Hepatocyte (in vitro differentiated cells): Measurements from ENCODE around the gene NAV3.

ENCODE experiments used
- EZH2 ChIP-seq: fragments of 200-600 bp; sonication (generic); IDR thresholded peaks from 2 replicates; pipeline ENCODE4 v1.6.1; 2016; ENCODE audit warnings: antibody characterized with exemption, mild to moderate bottlenecking, borderline replicate concordance
- TF ChIP-seq, protein P1 (sequence below): fragments of 200-600 bp; sonication (generic); IDR thresholded peaks from 2 replicates; pipeline ENCODE4 v1.5.1; 2016; ENCODE audit warnings: antibody characterized with exemption, mild to moderate bottlenecking; ENCODE audit not compliant: poor library complexity

DNA sequence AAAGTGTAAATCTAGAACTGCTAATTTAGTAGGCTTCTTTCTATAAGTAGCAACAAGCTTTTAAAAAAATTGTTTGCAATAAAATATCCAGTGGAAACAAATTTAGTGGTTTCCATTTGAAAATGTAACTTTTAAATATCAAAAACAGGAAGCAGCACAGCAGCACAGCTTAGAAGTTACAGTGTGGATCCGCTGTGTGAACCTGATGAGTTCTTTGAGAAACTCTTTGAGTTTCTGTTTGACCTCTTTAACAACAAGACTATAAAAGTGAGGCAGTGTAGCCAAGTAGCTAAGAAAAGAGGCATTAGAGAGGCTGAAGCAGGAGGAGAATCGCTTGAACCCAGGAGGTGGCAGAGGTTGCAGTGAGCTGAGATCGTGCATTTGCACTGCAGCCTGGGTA, 178.3 kb downstream of the NAV3 start:
- TF ChIP-seq, protein P1, sequence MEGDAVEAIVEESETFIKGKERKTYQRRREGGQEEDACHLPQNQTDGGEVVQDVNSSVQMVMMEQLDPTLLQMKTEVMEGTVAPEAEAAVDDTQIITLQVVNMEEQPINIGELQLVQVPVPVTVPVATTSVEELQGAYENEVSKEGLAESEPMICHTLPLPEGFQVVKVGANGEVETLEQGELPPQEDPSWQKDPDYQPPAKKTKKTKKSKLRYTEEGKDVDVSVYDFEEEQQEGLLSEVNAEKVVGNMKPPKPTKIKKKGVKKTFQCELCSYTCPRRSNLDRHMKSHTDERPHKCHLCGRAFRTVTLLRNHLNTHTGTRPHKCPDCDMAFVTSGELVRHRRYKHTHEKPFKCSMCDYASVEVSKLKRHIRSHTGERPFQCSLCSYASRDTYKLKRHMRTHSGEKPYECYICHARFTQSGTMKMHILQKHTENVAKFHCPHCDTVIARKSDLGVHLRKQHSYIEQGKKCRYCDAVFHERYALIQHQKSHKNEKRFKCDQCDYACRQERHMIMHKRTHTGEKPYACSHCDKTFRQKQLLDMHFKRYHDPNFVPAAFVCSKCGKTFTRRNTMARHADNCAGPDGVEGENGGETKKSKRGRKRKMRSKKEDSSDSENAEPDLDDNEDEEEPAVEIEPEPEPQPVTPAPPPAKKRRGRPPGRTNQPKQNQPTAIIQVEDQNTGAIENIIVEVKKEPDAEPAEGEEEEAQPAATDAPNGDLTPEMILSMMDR = no peak
- TF ChIP-seq EZH2 = no peak
